HepG2 (cell line): Measurements from ENCODE around the gene PAX7. TPM values are rescaled to one million over a fixed set of nuclear protein-coding genes. Genes with fewer than 3 reads are reported as not detected.

Experiments
- ATAC-seq: fragments of 200-7000 bp; cut with Tn5 transposase; 3 replicates; pipeline ENCODE4 v1.9.1; 2020; ENCODE audit warnings: mild to moderate bottlenecking, moderate library complexity
- BruUV-seq: library from RNA; stranded (reverse); fragments of 400-500 nt; replicated peaks from 2 replicates; lab custom pipeline; 2021; lab: Mats Ljungman, UMichigan
- CTCF ChIA-PET: fragments of 300-600 bp; formaldehyde crosslinking; extraction: SDS; loops from one replicate; lab custom pipeline; 2021; ENCODE audit warnings: low total read pairs, inconsistent platforms, low intra/inter-chr PET ratio; lab: Yijun Ruan, JAX
- POLR2A ChIA-PET: fragments of 350-600 bp; sonication (Branson Sonifier 250); formaldehyde crosslinking; loops from one replicate; lab custom pipeline; 2020; ENCODE audit warnings: antibody characterized with exemption, inconsistent platforms; lab: Yijun Ruan, JAX
- DNase-seq: peaks from one replicate; pipeline ENCODE4 v3.0.0-alpha.2; 2015; ENCODE audit warnings: low spot score
- FAIRE-seq: peaks from 3 replicates; lab custom pipeline; 2011; peaks lifted over from hg19 to GRCh38; lab: Jason Lieb, UNC
- H2AFZ ChIP-seq: one replicate; pipeline ENCODE4 v1.6.1; 2011; ENCODE audit warnings: low read length, inconsistent platforms
- H3K27ac ChIP-seq: fragments of 300-600 bp; 3 replicates; pipeline ENCODE4 v1.8.0; 2011; ENCODE audit warnings: mixed run types, mild to moderate bottlenecking, mixed read lengths, low read length, inconsistent platforms; ENCODE audit not compliant: insufficient read depth; ENCODE audit errors: extremely low read length
- H3K27me3 ChIP-seq, 2 experiments: fragments of 200-600 bp in 1 of 2; 2 replicates in 1 of 2; 3 replicates in 1 of 2; pipeline versions ENCODE4 v1.6.0 to v1.8.0; 2011; ENCODE audit warnings: low read length in 2 of 2, mild to moderate bottlenecking in 2 of 2, moderate library complexity in 2 of 2, inconsistent platforms in 1 of 2; ENCODE audit not compliant: insufficient read depth in 2 of 2, control insufficient read depth in 1 of 2
- H3K36me3 ChIP-seq, 2 experiments: fragments of 200-600 bp in 1 of 2; replicated peaks in 1 of 2; 2 replicates in 1 of 2; 3 replicates in 1 of 2; pipeline versions ENCODE4 v1.5.1 to v1.8.0; 2011; ENCODE audit warnings: low read length in 2 of 2, inconsistent platforms in 1 of 2; ENCODE audit not compliant: insufficient read depth in 2 of 2, control insufficient read depth in 1 of 2
- H3K4me1 ChIP-seq: 2 replicates; pipeline ENCODE4 v1.5.1; 2012; ENCODE audit warnings: low read length, inconsistent platforms; ENCODE audit not compliant: insufficient read depth
- H3K4me2 ChIP-seq: 2 replicates; pipeline ENCODE4 v1.6.0; 2011; ENCODE audit warnings: low read depth, low read length, inconsistent platforms
- H3K4me3 ChIP-seq, 3 experiments: fragments of 200-600 bp in 1 of 3; sonication (generic), shearing (Covaris generic) in 1 of 3; replicated peaks in 1 of 3; 2 replicates each; pipeline ENCODE4 v1.5.1; 2011 to 2016; ENCODE audit warnings: low read length in 3 of 3, inconsistent platforms in 2 of 3, low read depth in 2 of 3, mild to moderate bottlenecking in 2 of 3, control low read depth in 1 of 3, mixed read lengths in 1 of 3; ENCODE audit not compliant: insufficient read depth in 1 of 3
- H3K79me2 ChIP-seq: one replicate; pipeline ENCODE4 v1.6.1; 2011; ENCODE audit warnings: low read length, inconsistent platforms; ENCODE audit not compliant: insufficient read depth
- H3K9ac ChIP-seq: 2 replicates; pipeline ENCODE4 v1.6.0; 2011; ENCODE audit warnings: mild to moderate bottlenecking, low read depth, low read length, inconsistent platforms; ENCODE audit not compliant: insufficient read depth
- H3K9me3 ChIP-seq: 2 replicates; pipeline ENCODE4 v1.5.1; 2012; ENCODE audit warnings: mild to moderate bottlenecking, low read length
- H4K20me1 ChIP-seq: 2 replicates; pipeline ENCODE4 v1.6.0; 2011; ENCODE audit warnings: inconsistent platforms, mild to moderate bottlenecking, low read length, moderate library complexity; ENCODE audit not compliant: insufficient read depth
- ARNT2 ChIP-seq: sonication (generic); formaldehyde crosslinking; IDR thresholded peaks from 2 replicates; pipeline ENCODE4 v1.8.0; 2022; ENCODE audit warnings: mild to moderate bottlenecking, low read depth, missing genetic modification reagents, moderate library complexity
- CCAR2 ChIP-seq: fragments of 200-400 bp; formaldehyde crosslinking; optimal IDR thresholded peaks from 2 replicates; pipeline ENCODE3; 2018; ENCODE audit warnings: low read depth, mild to moderate bottlenecking, low read length, moderate library complexity
- GLI4 ChIP-seq: sonication (generic); formaldehyde crosslinking; IDR thresholded peaks from 2 replicates; pipeline ENCODE4 v1.5.1; 2020; ENCODE audit warnings: missing genetic modification reagents, mild to moderate bottlenecking, moderate library complexity, borderline replicate concordance
- GMEB2 ChIP-seq: IDR thresholded peaks from 2 replicates; pipeline ENCODE4 v1.6.1; 2016; ENCODE audit warnings: missing biosample characterization, missing genetic modification reagents, low read depth
- JUND ChIP-seq: sonication (generic); formaldehyde crosslinking; IDR thresholded peaks from 2 replicates; pipeline ENCODE4 v1.8.0; 2022; ENCODE audit warnings: mild to moderate bottlenecking, missing genetic modification reagents
- KLF15 ChIP-seq: sonication (generic); formaldehyde crosslinking; IDR thresholded peaks from 2 replicates; pipeline ENCODE4 v1.8.1; 2023; ENCODE audit warnings: borderline replicate concordance, mild to moderate bottlenecking, inconsistent platforms, missing genetic modification reagents, mixed read lengths
- MAFG ChIP-seq: sonication (generic); formaldehyde crosslinking; IDR thresholded peaks from 2 replicates; pipeline ENCODE4 v1.5.1; 2020; ENCODE audit warnings: mild to moderate bottlenecking, missing genetic modification reagents
- MTF1 ChIP-seq: sonication (generic); formaldehyde crosslinking; IDR thresholded peaks from 2 replicates; pipeline ENCODE4 v1.5.0; 2020; ENCODE audit warnings: missing genetic modification reagents
- MTF2 ChIP-seq: sonication (generic); formaldehyde crosslinking; IDR thresholded peaks from 2 replicates; pipeline ENCODE4 v1.5.0; 2020; ENCODE audit warnings: missing genetic modification reagents, borderline replicate concordance
- TEF ChIP-seq: sonication (generic); formaldehyde crosslinking; IDR thresholded peaks from 2 replicates; pipeline ENCODE4 v1.5.0; 2020; ENCODE audit warnings: missing genetic modification reagents
- TSC22D2 ChIP-seq: sonication (generic); formaldehyde crosslinking; IDR thresholded peaks from 2 replicates; pipeline ENCODE4 v1.5.1; 2020; ENCODE audit warnings: missing genetic modification reagents, mild to moderate bottlenecking, borderline replicate concordance
- ZNF12 ChIP-seq: sonication (generic); formaldehyde crosslinking; IDR thresholded peaks from 2 replicates; pipeline ENCODE4 v1.5.0; 2020; ENCODE audit warnings: missing genetic modification reagents
- ZNF407 ChIP-seq: sonication (generic); formaldehyde crosslinking; IDR thresholded peaks from one replicate; pipeline ENCODE4 v1.5.1; 2020; ENCODE audit warnings: mild to moderate bottlenecking, missing genetic modification reagents; ENCODE audit errors: not compliant biosample characterization
- ZNF839 ChIP-seq: sonication (generic); formaldehyde crosslinking; IDR thresholded peaks from 2 replicates; pipeline ENCODE4 v1.4.0; 2020; ENCODE audit warnings: missing genetic modification reagents, mild to moderate bottlenecking, borderline replicate concordance
- ZSCAN21 ChIP-seq: sonication (generic); formaldehyde crosslinking; IDR thresholded peaks from 2 replicates; pipeline ENCODE4 v1.8.0; 2022; ENCODE audit warnings: mild to moderate bottlenecking, missing genetic modification reagents, moderate library complexity, borderline replicate concordance
- WGBS: methylation state at CpG from one replicate; pipeline ENCODE4 v1.1.6; 2017; ENCODE audit warnings: low lambda C conversion rate; 5-methylcytosine and 5-hydroxymethylcytosine counted together
- in situ Hi-C: cut with HindIII; loops from 2 replicates; pipeline ENCODE4 v1.10.0; 2017; ENCODE audit warnings: low pct_unique_long_range_greater_than_20kb; ENCODE audit not compliant: extremely low pct_ligation_motif_present
- intact Hi-C: fragments of 100-400 bp; cut with micrococcal nuclease; formaldehyde crosslinking; loops from one replicate; pipeline ENCODE4 v1.10.0; 2022; ENCODE audit not compliant: unreplicated experiment
- polyA plus RNA-seq, 8 experiments: library from polyadenylated mRNA; depleted of rRNA in 3 of 8; stranded (reverse) in 7 of 8; unstranded in 1 of 8; fragments of >200 nt; fragmentation: Illumina TruSeq in 4 of 8; extraction: Trizol in 4 of 8; gene quantifications; 2 replicates each; pipeline versions ENCODE4 v1.2.1 to v1.2.3, GENCODE V29; 2011 to 2016; ENCODE audit warnings: low read depth in 4 of 8, missing spikeins in 1 of 8, mixed read lengths in 1 of 8; ENCODE audit not compliant: insufficient read depth in 1 of 8
- total RNA-seq, 5 experiments: library from RNA; depleted of rRNA; stranded (reverse); fragments of >200 nt; fragmentation: Illumina TruSeq; extraction: Trizol; gene quantifications; 2 replicates each; pipeline ENCODE4 v1.2.3, GENCODE V29; 2016; ENCODE audit warnings: low read depth in 1 of 5

PAX7 gene
- total and polyA plus RNA-seq, 2 of the 13 experiments (the other 11 are each of a cell fraction or from before 2014, with no cell fraction given) = not detected

- Histone ChIP-seq H3K4me3 (no peak overlapping the region), H3K36me3 (no peaks in the 10 kb centered on the region), H3K79me2 (no peaks in the 10 kb centered on the region), H4K20me1 (no peaks in the 10 kb centered on the region), H3K9me3 (no peaks in the 10 kb centered on the region), H2AFZ (no peak overlapping the region), H3K4me2 (no peak overlapping the region), H3K27ac (no peak overlapping the region), H3K4me1 (no peaks in the 10 kb centered on the region), H3K27me3 (peaks cover 0 to 21% of the 10 kb centered on the region in 2 experiments; a peak in 3 of 5 replicates), H3K9ac (no peak overlapping the region)
- no peak for FAIRE-seq
- ATAC-seq = no peak
- ChIA-PET CTCF (no interaction called here), POLR2A (no interaction called here)
- no TSS peak for BruUV-seq
- intact Hi-C loops (no loop called here), in situ Hi-C loops (loop anchor here (5.0 kb wide), 1 partner anchor 223 kb away; no protein-coding TSS in a partner anchor)
- WGBS = 8% methylated on average over 12 of the region's 12 CpGs
- DNase-seq = no peak
- no peak for TF ChIP-seq ZNF839 (CRISPR knock-in tag)
- TF ChIP-seq MTF1 (CRISPR knock-in tag) = no peak
- TF ChIP-seq TEF (CRISPR knock-in tag) = no peak
- TF ChIP-seq MAFG (CRISPR knock-in tag) = no peak
- TF ChIP-seq TSC22D2 (CRISPR knock-in tag) = no peak
- no peak for TF ChIP-seq ZSCAN21 (CRISPR knock-in tag)
- TF ChIP-seq GLI4 = no peak
- no peak for TF ChIP-seq ARNT2 (CRISPR knock-in tag)
- TF ChIP-seq KLF15 (CRISPR knock-in tag) = no peak
- no peak for TF ChIP-seq ZNF407
- TF ChIP-seq GMEB2 (CRISPR knock-in tag) = no peak
- TF ChIP-seq JUND (CRISPR knock-in tag) = no peak
- TF ChIP-seq ZNF12 (CRISPR knock-in tag) = no peak
- TF ChIP-seq CCAR2 = no peak
- TF ChIP-seq MTF2 (CRISPR knock-in tag) = no peak
Observed at GRCh38 chr1:18599086-18599485, 31.6 kb upstream of the PAX7 start.
